ENCODE results near the gene GUCY1A2.
A peak's percentile ranks its signal among the peaks of the same experiment; 100 is the strongest.
"Not testable (repeated sequence)": the region's sequence is repeated elsewhere in the genome, so short reads cannot be mapped to it uniquely, and the experiment has no call there.

The GUCY1A2 gene, protein sequence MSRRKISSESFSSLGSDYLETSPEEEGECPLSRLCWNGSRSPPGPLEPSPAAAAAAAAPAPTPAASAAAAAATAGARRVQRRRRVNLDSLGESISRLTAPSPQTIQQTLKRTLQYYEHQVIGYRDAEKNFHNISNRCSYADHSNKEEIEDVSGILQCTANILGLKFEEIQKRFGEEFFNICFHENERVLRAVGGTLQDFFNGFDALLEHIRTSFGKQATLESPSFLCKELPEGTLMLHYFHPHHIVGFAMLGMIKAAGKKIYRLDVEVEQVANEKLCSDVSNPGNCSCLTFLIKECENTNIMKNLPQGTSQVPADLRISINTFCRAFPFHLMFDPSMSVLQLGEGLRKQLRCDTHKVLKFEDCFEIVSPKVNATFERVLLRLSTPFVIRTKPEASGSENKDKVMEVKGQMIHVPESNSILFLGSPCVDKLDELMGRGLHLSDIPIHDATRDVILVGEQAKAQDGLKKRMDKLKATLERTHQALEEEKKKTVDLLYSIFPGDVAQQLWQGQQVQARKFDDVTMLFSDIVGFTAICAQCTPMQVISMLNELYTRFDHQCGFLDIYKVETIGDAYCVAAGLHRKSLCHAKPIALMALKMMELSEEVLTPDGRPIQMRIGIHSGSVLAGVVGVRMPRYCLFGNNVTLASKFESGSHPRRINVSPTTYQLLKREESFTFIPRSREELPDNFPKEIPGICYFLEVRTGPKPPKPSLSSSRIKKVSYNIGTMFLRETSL

DNA sequence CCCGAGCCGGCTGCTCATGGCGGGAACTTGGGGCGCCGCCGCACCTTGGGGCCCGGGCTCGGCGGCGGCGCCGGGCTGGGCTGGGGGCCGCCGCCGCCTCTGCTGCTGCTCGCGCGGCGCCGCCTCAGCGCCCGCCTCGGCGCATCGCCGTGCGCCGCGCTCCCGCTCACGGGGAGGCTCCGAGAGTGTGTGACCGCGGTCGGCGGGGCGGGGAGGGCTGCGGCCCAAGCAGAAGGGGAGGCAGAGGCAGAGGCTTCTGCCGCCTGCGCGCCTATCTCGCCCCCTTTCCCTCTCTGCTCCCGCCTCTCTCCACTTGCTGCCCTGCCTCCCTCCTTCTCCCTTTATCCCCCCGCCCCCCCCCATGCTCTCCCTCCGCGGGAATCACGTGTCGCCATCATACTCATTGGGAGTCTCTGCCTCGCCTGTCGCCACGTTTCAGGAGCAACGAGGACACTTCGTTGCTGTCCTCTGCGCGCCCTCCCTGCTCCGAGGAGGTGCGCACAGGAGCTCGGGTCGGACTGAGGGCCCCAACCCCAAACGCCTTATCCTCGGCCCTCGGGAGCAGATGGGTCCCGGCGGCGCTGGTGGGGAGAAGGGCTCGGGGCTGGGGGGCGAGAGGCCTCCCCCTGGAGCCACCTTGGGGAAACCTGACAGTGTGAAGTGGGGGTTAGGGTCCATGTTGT, at the start of gene GUCY1A2:
Gene GUCY1A2 (minus strand): TSS at position 258 of the 683 bp plus-strand sequence. CDS start 421 bp downstream, outside the sequence.
- DNase-seq (ENCODE audit: low spot score): no peak

DNA sequence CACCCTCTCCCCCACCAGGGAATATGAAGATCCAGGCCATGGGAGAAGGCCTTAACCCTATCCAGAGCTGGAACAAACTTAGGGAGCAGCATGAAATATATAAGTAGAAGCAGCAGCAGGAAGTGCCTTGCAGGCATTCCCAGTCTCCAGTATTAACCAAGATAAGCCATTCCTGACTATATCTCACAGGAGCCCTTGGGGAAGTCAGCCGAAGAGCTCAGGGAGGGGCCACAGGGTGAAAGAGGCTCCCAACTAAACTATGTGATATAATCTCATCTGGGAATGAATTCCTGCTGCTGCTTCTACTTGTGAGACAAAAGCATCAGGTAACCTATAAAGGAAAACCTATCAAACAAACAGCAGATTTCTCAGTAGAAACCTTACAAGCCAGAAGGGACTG, 36.1 kb upstream of the GUCY1A2 start:
- DNase-seq (ENCODE audit: low spot score): no peak

DNA sequence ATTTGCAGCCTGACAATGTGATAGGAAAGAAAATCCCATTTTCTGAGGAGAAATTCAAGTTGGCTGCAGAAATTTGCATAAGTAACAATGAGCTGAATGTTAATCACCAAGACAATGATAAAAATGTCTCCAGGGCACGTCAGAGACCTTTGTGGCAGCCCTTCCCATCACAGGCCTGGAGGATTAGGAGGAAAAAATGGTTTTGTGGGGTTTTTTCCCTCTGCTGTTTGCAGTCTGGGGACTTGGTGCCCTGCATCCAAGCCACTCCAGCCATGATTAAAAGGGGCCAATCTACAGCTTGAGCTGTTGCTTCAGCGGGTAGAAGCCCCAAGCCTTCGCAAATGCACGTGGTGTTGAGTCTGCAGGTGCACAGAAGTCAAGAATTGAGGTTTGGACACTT, 33.1 kb upstream of the GUCY1A2 start:
- DNase-seq (ENCODE audit: low spot score): not testable (repeated sequence)

DNA sequence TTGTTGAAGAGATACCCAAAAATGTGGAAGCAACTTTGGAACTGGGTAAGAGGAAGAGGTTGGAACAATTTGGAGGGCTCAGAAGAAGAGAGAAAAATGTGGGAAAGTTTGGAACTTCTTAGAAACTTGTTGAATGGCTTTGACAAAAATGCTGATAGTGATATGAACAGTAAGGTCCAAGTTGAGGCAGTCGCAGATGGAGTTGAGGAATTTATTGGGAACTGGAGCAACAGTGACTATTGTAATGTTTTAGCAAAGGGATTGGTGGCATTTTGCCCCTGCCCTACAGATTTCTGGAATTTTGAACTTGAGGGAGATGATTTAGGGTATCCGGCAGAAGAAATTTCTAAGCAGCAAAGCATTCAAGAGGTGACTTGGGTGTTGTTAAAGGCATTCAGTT, 32.6 kb upstream of the GUCY1A2 start:
- not testable (repeated sequence) for DNase-seq (ENCODE audit: low spot score)

DNA sequence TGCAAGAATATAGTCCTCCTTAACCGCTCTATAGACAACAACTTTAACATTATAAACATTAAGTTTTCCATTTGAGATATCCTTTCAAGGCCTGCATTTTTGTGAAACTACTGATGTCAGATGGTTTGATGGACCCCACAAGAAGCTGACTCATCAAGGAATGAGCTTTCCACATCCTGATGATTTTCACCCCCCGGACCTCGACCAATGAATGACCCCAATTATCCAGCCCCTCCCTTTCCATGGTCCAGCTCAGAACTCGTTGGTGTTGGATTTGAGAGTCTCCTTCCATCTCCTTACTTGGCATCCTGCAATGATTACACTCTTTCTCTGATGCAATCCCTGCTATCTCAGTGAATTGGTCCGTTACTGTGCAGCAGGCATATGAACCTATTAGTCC, 31.8 kb upstream of the GUCY1A2 start:
- no peak for DNase-seq (ENCODE audit: low spot score)

DNA sequence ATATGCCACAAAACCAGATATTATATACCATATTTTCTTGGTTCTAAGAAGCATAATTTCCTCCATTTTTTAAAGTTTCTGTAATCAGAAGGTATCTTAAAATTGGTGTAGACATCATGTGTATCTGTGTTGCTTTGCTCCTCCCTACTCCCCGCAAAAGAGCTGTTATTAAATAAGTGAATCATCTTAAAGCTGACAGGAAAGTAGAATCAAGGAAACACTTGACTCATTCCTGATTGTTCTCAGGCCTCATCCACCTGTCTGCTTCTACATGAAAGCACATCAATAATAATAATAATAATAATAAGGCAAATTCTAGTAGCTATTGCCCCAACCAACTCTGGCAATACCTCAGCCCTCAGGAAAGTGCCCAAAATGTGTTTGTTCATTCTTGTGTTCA, 26.2 kb upstream of the GUCY1A2 start:
- no peak for DNase-seq (ENCODE audit: low spot score)

DNA sequence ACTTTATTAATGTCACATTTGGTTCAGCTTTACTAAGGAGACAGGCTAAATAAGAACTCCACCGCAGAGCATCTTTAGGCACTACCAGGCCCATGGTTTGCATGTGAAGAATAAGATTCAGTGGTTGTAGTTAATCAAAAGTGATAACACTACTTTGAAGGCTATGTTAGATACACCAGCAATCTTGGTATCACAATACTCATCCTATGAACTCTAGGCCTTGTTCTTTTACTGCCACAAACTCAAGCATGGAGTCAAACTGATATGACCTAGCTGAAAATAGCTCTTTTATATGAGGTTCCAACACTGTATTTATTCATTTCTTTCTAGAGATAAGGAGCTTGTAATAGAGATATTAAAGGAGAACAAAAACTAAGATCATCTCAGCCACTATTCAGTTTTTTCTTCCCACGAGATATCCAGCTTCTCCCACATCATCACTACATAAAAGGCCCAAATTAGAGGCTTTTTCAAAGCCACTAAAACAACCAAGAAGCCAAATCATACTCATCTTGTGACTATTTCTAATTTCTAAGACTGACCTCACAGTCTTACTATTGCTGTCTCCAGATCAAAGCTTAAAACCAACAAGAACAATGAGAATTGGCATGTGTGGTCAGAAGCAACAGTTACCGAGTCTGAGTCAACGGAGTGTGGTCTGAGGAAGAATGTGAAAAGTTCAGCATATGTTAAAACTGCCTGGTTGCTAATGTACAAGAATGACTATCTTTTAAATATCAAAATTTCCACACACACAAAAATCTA, 25.1 kb upstream of the GUCY1A2 start:
- DNase-seq (ENCODE audit: low spot score): peak; percentile 60

DNA sequence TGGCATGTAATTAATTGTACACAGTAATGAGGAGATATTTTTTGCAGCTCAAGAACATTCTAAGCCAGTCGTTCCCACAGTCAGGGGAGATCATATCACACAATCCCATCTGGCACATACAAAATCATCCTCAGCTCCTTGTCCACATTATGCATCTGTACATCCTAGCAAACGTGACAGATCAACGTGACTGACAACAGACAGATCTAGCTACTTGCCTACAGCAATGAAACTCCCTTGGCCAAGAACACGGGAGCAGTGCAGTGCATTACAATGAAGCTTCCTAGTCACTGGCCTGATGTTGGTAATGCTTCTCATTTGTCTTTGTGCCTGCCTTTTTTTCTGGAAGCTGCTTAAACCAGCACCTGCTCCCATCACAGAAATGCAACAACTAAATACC, 24.5 kb upstream of the GUCY1A2 start:
- DNase-seq (ENCODE audit: low spot score): no peak

DNA sequence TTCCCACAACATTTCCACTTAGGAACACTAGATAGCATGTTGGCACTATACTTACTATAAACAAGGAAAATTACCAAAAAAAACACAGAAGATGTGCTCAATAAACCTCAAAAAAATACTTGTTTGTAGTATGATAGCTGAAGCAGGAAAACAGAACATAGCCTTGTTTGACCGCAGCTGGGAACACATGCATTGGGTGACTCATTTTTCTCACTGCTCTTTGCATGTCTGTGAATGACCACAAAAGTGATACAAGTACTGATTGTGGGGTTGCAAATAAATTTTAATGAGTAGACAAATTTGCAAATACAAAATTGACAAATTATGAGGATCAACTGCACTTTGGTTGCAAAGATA, 22.8 kb upstream of the GUCY1A2 start:
- peak; percentile 54 for DNase-seq (ENCODE audit: low spot score)

DNA sequence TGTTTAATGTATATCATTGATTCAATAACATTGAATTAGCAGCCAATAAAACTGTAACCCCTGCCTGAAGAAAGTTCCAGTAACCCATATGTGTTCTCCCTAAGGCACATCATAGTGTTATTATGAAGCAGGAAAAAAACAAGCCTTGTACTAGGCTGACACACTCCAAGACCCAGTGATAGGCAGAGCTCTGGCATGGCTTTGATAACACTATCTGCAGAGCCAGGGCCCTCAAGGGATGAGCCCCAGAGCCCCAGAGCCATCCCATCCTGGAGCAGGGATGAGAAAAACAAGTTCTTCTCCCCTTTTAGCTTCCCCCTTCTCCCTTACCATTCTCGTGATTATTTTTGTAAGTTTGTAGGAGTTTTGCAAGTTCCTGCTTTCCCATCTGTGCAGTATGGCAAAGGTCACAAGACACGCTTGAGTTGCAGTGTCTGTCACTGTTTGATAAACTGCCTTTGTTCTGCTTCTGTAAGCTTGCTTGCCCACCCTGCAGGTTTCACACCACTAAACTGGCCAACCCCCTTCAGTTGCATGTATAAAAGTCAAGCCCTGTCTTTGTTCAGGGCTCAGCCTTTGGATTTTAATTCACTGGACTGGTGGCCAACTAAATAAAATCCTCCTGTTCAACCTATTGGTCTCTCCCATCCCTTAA, 22.3 kb upstream of the GUCY1A2 start:
- DNase-seq (ENCODE audit: low spot score): no peak

DNA sequence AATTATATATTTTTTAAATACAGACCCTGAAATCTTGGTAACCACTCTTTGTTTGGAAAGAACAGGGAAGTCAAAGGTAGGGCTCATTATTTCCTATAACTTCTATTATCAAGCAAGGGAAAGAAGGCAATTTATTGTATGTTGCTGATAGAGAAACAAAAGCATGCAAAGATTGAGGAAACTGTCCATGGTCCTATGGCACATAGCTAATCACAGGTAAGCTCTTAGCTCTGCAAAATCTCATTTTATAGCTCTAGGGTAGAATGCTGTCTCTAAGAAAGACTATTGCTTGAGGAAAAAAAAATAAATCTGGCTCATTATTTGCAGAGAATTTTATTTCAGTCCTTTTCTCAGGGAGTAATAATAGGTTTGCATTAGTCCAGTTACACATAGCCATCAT, 7.4 kb upstream of the GUCY1A2 start:
- DNase-seq (ENCODE audit: low spot score): no peak

DNA sequence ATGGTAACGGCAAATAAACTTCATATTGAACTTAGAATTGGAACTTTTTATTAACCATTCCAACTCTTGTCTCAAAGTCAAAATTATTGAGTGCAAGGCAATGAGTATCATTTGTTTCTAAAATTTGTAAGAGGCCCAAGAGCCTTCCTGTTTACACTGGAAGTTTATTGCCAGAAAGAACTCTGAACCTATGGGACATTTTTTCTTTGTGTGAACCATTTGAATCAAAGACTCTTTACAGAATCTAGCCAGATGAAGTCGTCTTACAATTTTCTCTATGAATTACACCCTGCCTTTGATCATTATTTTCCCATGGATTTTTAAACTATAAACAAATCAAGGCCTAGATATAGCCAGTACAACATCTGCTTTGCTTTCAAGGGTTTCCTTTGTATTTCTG, 2.3 kb upstream of the GUCY1A2 start:
- DNase-seq (ENCODE audit: low spot score): no peak

DNA sequence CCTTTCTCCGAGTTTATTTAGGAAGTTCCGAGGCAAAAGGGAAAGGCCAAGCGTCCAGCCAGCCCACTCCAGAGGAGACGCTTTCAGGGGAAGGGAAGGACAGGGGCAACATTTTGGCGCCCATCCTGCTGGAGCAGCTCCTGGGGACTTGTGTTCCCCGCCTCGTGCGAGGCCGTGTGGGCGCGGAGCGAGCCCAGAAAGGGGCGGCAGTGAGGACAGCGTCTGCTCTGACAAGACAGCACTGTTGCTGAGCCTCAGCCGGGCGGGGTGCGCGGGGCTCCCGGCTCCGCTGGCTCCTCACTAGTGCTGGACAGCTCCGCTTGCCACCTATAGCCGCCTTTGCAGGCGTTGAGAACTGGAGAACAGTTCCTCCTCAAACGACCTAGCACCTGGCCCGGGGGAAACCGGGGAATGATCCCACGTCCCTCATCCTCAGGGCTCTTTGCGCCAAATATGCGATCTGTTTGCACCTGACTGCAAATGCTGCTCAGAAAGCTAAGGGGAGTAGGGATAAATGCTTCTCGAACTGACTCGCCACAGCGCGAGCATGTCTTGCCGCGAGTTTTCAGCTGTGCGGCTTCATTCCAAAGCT, 722 bp upstream of the GUCY1A2 start:
- no peak for DNase-seq (ENCODE audit: low spot score)

DNA sequence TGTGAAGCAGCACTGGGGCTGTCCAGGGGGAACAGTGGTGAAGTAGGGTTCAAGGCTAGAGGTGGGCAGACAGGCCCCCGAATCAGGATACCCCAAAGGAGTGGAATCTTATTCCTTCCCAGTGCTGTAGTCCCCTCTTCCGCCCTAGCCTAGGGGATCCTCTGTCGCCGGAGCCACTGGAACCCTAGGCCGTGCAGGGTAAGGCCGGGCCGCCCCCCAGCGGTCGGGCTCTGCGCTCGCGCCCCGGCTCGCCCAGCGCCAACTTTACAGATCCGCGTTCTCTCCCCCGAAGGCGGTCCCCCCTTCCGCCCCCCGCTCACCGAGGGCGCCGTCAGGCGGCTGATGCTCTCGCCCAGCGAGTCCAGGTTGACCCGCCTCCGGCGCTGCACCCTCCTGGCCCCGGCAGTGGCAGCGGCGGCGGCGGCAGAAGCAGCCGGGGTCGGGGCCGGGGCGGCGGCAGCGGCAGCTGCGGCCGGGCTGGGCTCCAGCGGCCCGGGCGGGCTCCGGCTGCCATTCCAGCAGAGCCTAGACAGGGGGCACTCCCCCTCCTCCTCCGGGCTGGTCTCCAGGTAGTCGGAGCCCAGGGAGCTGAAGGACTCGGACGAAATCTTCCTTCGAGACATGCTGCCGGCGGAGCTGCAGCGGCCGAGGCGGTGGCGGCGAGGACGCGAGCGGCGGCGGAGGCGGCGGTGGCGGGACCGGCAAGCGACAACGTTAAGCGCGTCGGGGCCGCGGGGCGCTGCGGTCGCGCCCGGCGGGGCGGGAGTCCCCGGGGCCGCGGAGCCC, 650 bp downstream of the GUCY1A2 start:
- DNase-seq (ENCODE audit: low spot score): peak; percentile 38

DNA sequence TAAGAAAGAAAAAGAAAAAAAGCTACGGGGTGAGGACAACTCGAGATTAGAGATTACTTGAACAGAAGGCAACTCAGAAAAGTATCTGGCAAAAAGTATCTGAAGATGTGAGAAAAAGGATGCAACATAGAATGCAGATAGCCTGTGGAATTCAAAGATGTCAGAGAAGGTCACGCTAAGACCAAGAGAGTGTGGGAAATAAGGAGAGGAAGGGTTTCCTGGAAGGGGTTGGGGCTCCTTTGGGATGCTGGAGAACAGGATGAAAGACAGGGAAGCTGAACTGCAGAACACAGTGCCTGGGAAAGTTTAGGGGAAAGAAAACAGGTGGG, 1.2 kb downstream of the GUCY1A2 start:
- DNase-seq (ENCODE audit: low spot score): no peak

DNA sequence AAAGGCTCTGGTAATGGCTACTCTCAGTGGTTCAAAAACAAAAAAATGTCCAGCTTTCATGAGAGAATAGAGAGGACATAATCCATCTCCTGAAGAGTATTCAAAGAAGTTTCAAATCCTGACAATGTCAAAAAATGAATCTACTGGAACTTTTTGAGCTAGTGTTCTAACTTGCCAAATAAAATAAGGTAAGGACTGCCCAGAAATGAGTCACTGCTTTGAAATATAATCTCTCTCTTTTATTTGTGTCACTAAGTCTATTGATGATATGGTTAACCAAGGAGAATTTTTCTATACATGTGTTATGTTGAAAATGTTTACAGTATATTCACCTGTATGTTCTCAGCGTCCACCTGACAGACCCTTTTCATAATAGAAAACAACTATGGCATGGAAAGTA, 3.4 kb downstream of the GUCY1A2 start:
- DNase-seq (ENCODE audit: low spot score): peak; percentile 32

DNA sequence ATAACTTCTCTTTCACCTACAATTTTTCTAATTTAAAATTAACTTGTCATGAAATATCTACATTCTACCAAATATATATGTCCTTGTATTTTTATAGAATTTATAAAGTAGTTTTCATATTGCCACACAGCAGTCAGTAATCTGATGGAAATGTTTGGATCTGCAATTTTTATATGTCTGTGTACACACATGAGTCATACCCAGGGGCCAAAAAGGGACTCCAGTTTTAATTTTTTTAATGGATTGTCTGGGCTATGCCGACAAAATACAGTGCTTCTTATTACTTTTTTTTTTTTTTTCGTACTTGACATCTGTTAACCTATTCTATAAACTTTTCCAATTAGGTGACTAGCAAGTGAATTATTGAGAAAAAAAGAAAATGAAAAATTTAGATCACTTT, 6.3 kb downstream of the GUCY1A2 start:
- no peak for DNase-seq (ENCODE audit: low spot score)

DNA sequence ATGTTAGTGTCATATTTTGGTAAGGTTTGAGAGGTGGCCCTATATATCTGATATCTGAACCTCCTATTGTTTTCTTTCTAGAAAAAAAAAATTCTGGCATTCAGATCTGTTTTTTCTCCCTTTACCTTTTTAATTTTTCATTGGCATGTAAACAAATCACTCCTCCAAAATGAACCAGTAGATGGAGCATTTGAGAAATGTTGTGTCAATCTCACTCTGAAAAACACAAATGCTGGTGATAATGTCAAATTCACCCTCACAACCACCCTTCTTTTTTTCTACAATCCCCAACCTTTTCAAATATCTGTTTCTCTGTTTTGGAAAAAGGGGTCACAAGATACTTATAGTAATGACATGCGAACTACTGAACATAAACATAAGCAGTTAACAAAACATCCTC, 9.1 kb downstream of the GUCY1A2 start:
- DNase-seq (ENCODE audit: low spot score): no peak

DNA sequence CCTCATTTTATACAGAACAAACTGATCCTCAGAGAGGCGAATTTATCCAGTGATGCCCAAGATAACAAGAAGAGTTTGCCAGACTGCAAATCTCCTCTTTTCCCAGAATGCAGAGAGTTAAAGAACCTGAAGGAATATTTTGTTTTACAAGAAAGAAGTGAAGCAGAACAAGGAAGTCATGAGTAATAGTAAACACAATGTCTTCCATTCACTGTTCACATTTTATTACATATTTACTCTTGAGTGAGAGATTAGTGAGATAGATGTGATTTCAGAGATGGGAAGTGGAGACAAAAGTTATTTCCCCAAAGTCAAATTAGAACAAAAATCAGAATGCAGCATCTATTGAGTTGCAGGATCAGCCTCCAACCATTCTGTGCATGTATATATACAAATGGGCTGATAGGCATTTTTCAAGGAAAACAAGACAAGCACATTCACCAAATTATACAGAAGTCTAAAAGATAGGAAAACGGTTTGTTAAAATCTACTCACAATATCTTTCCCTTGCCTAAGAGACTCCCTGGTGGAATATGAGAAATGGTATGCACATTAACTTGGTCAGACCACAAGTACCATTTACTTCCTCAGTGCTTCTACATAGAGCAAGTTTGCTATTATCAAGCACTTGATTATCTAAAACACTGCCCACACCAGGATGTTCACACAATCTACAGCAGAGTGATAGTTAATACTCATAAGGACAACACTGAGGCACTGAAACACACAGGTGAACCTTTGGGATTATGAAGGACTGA, 12.0 kb downstream of the GUCY1A2 start:
- DNase-seq (ENCODE audit: low spot score): no peak

DNA sequence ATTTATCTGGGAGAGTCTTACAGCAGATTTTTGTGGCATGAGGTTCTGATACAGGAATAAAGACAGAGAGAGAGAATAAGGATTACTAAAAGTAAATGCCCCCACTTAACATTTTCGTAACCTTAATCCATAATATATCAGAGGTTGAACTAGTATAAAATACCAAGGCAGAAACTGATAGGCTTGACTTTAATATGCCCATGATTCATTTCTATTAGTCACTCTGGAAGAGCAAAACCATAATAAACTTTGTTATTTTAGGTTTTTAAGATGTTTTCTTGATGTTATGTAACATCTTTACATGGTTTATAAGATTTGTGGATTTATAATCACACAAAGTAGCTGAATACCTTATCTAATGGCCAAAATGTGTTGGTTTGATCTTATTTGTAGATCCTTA, 19.1 kb downstream of the GUCY1A2 start:
- no peak for DNase-seq (ENCODE audit: low spot score)
